NCI-H1417 (cell line): ENCODE data around the gene LLGL1.

Experiments
- DNase-seq, 3 experiments: peaks; one replicate each; lab custom pipeline; 2025; lab: John Stamatoyannopoulos, UW

Gene LLGL1

DNA sequence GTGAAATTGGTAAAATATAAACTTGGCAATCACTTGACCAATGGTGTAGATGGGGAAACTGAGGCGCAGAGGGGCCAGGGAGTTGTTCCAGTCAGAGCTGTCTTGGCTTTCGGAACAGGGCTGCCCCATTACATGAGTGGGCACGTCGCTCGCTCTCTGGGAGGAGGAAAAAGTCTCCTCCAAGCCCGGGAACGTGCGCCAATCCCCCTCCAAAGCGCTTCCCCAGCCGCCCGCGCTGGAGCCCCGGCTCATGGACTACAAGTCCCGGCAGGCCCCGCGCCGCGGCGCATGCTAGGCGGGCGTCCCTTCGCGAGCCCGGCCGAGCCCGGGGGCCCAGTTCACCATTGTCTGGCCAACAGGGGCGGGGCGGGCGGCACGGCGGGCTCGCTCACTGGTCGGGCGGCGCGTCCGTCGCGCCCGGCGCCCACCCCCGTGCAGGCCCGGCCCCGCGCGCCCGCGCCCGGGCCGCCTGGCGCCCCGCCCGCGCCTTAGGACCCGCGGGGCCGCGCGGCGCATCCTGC is at the start of gene LLGL1:
Gene LLGL1, plus strand, starts transcription at position 515 of the 521 bp plus-strand sequence. CDS start 48 bp downstream, outside the sequence.
- peak; percentile 85 to 90 (median 90) for DNase-seq

DNA sequence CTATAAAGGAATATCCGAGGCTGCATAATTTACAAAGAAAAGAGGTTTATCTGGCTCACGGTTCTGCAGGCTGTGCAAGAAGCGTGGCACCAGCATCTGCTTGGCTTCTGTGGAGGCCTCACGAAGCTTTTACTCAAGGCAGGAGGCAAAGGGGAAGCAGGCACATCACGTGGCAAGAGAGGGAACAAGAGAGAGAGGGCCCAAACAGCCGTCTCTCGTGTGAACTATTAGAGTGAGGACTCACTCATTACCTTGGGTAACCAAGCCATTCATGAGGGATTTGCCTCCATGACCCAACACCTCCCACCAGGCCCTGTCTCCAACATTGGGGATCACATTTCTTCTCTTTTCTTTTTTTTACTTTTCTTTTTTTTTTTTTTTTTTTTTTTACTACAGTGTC is 49.3 kb upstream of the LLGL1 start:
- no peak for DNase-seq

DNA sequence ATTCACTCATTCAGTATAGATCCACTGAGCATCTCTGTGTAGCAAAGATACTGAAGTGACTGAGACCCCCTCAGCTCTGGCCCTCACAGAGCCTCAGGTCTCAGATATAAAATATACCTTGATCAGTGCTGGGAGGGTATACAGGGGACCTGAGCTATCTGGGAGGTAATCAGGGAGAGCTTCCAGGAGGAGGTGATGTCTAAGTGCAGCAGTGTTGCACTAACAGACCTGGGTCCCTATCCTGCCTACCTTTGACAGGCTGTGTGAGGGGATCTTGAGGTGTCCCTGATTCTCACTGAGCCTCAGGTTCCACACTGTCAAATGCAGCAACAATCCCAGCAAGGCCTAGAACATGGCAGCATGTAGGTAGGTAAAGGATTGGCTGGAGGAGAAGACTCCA is 48.3 kb upstream of the LLGL1 start:
- DNase-seq: no peak

DNA sequence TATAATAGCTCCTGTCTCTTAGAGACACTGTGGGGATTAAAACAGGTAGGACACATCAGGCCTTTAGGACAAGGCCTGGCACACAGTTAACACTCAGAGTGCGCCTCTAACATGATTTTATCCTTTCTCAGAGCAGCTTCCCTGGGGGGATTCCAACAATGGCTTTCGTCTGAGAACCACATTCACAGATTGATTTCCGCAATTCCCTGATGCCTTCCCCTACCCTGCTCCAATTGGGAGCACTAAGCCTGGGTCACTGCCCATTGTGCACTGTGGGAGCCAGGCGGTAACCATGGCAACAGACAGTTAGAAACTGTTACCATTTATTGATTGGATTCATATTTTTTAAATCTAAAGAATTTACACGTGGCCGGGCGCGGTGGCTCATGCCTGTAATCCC is 47.7 kb upstream of the LLGL1 start:
- DNase-seq: no peak

DNA sequence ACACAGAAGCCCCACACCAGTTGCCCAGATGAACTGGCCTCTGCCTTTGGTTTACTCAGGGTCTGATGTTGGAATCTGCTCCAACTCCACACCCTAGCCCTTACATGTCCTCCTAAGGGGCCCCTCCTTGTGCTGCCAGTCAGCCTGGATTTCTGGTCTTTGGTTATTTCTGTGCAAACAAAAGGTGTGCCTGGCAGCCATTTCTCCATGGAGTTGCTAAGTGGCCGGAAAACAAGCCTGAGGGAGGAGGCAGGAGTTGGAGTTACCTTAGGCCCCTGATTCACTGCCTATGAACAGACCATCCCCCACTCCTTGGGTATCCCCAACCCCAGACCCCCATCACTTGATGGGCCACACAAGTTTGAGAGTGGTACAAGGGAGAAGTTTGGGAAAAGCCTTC is 46.2 kb upstream of the LLGL1 start:
- DNase-seq: no peak

DNA sequence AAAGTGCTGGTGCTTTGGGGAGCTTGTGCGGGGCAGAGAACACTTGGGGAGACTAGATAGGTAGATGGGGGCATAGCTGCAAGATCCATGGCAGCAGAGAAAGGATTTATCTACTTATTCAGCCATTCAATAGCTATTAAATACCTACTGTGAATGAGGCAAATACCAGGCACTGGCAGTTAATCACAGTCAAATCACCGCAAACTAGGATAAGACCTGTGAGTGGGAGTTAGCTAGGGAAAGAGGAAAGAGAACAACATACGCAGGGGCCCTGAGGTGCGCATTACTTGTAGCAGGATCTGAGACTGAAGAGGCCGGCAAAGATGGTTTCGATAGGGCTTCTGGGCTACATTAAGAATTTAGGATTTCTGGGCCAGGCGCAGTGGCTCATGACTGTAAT is 45.6 kb upstream of the LLGL1 start:
- DNase-seq: no peak

DNA sequence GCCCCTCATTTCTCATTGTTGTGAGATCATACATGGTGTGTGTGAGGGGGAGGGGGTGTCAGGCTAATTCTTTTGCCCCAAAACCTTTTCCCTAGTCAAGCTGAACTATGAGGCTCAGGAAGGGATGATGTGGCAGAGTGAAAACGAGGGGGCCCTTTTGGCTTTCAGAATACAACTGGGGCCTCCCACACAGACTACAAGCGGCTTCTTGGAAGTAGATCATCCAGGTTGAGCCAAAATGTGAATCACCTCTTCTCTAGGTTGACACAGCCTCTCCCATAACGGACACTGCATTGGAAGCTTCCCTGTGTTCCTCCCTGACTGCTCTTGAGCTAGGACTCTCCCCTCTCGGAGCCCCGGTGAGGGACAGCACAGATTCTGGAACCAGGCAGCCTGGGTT is 44.1 kb upstream of the LLGL1 start:
- no peak for DNase-seq

DNA sequence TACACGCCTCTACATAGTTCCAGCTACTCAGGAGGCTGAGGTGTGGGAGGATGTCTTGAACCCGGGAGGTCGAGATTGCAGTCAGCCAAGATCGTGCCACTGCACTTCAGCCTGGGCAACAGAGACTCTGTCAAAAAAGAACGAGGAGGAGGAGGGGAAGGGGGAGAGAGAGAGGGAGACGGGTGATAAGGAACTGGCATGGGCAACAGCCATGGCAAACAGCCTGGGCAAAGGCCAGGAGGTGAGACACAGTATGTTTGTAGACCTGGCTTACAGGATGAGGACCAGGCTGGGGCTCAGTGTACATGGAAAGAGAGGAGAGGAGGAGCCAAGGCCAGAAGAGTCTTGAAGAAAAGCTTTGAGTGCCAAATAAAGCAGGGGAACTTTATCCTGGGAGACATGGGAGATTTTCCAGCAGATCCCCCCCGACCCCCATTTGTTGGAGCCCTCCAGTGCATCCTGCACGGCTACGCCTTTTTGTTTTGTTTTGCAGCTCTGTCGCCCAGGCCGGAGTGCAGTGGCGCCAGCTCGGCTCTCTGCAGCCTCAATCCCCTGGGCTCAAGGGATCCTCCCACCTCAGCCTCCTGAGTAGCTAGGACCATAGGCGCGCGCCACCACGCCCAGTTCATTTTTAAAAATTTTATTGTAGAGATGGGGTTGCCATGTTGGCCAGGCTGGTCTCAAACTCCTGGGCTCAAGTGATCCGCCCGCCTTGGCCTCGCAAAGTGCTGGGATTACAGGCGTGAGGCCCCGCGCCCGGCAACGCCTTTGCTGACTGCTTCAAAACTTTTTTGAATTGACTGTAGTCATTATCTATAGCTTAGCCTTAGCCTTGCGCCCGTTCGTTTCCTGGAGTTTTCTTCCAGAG is 43.1 kb upstream of the LLGL1 start:
- DNase-seq: peak in 1 of 3 experiments; percentile 38

DNA sequence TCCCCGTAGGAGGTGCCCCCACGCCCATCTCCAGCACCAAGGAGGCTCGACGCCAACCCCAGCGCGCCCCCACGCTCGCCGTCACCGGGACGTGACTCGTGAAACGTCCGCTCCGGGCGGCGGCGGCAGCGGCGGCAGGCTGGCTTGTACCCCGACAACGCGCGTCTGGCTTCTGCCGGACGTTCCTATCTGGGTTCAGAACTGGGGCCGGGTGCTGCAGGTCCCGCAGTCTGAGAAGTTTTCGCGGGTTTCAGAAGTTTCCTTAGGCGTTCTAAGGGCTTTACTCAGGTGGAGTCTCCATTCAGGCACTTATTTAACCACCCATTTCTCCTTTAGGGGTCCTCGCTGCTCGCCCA is 42.5 kb upstream of the LLGL1 start:
- peak in 2 of 3 experiments; percentile 90 to 94 for DNase-seq

DNA sequence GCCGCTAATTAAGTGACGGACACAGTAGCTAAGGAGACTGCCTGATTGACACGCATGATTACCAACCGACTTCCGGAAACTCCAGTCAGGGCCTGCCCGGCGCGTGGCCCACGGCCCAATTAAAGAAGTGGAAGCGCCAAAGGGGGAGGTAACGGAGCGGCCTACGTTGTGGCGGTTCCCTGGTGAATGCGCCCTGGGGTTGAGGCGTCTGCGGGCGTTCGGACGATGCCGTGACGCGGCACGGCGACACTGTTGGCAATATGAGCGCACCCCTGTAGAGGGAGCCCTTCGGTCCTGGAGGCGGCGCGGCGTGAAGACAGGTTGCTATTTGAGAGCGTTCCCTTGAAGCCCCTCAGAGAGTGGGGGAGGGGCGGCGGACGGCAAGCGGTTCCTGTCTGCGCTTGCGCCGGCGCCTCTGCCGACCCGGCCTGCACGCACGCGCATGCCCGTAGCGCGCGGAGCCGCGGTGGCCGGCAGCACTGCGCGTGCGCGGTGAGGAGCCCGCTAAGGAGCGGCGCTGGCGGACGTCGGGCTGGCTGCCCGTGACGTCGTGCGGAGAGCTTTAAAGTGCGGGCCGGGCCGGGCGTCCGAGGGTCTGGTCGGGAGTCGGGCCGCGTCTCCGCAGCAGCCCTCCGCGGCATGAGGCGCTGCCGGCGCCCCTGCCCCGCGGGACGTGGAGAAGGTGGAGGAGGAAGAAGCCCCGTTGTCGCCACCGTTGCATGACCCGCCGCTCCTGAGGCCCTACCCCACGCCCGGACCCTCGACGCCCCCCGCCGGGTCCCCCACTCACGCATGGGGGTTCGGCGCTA is 41.9 kb upstream of the LLGL1 start, which contains the start of gene ALKBH5:
Gene ALKBH5, plus strand, starts transcription at position 495 of the 809 bp plus-strand sequence. CDS start 416 bp downstream, outside the sequence.
- DNase-seq: peak; percentile 94 to 98 (median 94)

DNA sequence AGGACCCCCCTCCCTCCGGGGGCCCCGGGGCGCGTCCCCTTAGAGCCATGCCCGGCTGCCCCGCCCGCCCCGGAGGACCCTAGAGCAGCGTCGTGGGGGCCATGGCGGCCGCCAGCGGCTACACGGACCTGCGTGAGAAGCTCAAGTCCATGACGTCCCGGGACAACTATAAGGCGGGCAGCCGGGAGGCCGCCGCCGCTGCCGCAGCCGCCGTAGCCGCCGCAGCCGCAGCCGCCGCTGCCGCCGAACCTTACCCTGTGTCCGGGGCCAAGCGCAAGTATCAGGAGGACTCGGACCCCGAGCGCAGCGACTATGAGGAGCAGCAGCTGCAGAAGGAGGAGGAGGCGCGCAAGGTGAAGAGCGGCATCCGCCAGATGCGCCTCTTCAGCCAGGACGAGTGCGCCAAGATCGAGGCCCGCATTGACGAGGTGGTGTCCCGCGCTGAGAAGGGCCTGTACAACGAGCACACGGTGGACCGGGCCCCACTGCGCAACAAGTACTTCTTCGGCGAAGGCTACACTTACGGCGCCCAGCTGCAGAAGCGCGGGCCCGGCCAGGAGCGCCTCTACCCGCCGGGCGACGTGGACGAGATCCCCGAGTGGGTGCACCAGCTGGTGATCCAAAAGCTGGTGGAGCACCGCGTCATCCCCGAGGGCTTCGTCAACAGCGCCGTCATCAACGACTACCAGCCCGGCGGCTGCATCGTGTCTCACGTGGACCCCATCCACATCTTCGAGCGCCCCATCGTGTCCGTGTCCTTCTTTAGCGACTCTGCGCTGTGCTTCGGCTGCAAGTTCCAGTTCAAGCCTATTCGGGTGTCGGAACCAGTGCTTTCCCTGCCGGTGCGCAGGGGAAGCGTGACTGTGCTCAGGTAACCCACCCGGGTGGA is 41.0 kb upstream of the LLGL1 start:
- peak; percentile 16 to 46 (median 35) for DNase-seq

DNA sequence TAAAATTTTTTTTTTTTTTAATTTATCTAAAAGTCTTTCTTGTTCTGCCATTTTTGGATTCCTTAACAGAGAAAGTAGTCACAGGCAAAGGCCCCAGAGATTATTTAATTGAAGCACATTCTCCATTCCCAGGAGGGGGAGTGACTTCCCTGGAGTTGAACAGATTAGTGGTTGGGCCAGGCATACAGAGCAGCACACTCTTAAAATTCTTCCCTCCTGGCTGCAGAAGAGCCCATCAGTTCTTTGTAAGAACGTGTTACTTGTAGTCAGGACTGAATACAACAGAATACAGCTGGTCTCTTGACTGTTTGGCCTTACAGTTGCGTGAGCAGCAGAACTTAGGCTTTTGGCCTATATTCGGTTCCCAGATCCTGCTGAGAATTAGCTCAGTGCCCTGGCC is 40.0 kb upstream of the LLGL1 start:
- DNase-seq: no peak

DNA sequence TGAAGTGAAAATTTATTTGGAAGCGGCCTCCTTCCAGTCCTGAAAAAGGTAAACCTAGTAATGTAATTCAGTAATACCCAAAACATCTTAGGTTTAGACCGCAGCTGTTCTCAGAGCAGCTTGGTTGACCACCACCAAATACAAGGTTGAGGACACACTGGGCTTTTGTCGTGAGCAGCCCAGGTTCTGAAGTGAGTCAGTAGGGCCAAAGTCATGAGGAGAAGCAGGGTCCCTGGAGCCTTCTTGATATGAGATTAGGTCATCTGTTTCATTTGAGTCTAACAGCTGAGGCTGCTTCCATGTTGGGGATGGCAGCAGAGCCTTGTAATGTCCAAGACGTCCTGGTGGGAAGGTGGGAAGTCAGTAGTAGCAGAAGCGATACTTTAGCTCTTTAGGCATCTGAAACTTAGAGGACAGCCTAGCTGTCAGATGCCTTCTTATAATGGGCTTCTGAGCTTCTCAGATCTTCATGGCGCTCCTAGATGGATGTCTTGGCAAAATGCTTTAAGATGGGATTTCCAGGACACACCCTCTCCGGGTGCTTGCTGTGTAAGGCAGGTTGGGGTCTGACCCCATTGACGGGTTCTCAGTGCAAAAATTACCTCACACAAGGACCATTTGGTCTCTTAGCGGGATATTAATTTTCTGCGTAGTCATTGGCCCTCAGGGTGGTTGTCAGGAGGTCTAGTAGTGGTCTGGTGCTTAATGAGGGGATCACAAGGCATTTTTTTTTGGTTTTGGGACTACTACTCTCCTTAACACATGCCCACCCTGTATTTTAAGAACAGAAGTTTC is 39.4 kb upstream of the LLGL1 start:
- DNase-seq: no peak

DNA sequence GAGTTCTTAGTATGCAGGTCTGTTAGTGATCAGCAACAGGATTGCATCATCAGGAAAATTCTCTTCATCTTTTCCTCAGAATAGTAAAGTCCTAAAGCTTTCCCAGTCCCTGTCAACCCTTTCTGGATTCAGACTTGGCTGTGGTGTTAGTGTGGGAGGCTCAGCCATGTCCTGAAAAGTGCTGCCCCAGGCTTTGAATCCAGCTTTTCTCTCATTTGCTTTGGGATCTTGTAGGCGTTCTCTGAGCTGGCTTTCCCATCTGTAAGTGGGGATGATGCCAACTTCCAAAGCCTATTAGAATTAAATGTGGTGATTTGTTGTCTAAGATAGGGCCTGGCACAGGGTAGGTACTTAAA is 38.8 kb upstream of the LLGL1 start:
- no peak for DNase-seq

DNA sequence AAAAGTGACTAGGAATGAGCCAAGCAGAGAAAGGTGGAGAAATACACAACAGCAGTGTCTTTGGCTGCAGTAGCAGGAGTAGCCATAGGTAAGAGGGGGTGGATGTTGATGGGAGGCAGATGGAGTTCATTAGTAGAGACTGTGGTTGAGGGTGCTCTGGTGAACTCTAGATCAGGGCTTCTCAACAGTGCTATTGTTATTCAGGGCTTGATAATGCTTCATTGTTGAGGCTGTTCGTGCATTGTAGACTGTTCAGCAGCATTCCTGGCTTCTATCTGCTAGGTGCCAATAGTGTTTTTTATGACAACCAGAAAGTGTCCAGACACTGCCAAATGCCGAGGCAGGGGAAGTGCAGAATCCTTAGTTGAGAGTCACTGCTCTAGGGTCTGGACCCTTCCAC is 38.2 kb upstream of the LLGL1 start:
- no peak for DNase-seq

DNA sequence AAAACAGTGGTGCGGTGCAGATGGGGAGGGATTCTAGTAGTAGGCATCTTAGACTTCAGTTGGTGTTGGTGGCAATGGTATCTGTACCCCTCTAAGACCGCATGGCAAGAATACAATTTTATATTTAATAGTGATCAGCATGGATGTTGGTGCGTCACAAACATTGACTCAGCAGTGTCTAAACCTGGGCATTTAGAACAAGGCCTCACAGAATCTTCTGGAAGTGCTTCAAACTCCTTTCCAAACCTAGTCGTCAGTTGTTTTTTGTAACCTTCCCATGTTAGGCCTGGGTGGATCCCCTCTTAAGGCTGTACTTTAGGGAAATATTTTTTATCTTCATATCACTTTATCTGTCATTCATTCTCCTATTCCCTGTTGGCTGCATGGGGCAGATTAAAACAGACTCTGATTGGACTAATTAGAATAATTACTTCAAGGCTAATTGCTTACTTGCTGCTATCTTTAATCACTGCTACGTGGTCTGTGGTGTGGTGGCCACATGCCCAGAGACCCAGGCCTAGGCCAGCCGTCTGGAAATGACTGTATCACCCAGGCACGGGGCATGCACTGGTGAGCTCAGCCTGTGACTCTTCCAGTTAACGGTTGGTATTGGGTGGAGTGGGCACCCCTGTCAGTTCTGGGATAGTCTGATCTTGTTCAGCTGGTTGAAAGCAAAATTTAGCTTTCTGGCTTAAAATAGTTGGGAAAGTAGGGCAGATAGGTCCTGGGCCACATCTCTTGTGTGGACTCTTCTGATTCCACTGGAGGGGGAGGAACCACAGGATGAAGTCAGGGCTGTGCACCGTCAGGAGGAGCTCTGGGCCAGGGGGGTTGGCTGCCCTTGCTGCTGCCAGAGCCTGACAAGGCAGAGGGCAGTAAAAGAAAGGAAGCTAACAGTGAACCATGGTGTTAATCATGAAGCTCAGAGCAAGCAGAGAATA is 37.3 kb upstream of the LLGL1 start:
- DNase-seq: no peak

DNA sequence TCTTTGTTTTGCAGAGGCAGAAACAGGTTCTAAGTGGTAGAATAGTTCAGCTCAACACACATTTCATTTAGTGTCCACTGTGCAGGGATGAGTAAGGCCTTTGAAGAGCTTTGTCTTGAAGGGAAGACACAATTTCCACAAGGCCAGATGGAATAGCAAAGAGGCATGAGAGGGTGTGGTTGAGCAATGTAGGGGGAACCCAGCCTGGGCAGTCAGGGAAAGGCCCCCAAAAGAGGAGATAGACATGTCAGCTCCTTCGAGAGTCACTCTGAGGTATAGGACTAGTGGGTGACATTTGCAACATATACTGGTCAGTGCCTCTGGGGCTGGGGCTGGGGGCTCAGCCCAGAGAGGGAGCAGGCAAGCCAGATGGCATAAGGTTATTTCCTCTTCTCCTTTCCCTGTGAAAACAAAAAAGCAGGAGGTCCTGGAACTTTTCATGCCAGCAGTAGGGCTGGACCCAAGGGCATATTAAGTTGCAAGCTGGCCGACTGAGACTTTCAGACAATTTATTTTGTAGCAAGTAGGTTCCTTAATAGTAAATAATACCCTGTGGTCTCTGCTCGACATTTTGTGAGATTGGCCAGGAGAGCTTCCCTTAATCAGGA is 34.7 kb upstream of the LLGL1 start:
- no peak for DNase-seq

DNA sequence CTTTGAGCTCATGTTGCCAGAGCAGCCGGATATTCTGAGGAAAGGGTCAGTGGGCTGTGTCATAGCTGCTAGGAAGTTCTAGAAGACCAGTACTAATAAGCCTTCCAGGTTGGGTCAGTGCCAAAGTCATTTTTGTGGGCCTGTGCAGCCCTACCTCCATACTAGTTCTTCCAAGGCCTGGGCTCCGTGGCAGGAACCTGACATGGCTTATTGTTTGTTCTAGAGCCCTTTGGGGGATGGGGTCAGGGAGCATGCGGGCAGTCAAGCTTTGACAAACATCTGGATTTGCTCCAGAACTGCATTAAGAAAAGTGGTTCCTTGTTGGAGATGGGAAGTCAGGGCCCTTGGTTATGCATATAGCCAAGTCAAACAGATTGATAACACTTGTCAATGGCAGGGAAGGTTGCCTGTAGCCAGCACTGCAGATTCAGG is 34.2 kb upstream of the LLGL1 start:
- no peak for DNase-seq

DNA sequence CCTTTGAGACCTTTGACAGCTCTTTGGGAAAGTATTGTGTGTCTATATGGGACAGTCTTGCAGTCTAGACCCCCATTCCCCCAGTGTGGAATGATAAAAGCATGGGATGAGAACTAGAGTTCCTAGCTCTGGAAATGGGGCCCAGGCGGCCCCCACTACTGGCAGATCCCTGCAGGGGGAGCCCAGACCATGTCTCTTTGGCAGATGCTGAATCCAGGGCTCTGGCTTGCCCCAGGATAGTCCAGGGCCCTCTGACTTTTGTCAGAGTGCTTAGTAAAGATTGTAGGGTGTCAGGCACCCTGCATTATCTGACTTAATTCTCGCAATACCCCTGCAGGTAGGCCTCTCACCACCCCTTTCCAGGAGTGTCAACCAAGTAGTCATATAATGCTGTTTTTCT is 33.5 kb upstream of the LLGL1 start:
- no peak for DNase-seq
